Stimulated activated CD4-positive, alpha-beta T cell treated with anti-CD3 and anti-CD28 coated beads, Interleukin-12 subunit alpha, Interleukin-12 subunit beta, amount 100 ng/mL, for 4 hours (primary cell): ENCODE data around the gene ERMARD.
A peak's percentile ranks its signal among the peaks of the same experiment; 100 is the strongest.

ENCODE experiments used
- DNase-seq: peaks from one replicate; pipeline ENCODE4 v3.0.0-alpha.2; 2020

ERMARD gene

GRCh38 chr6:169751242-169752073 lies at the start of gene ERMARD, which contains the start of gene DYNLT2:
ERMARD (plus strand) TSS chr6:169751622; CDS start chr6:169751658, 36 bp downstream.
DYNLT2 (minus strand) TSS chr6:169751572; CDS start chr6:169751458, 114 bp downstream.
- peak; percentile 91 for DNase-seq

- DNase-seq, result peak; percentile 99
These were observed 49.2 kb upstream of the ERMARD start, which contains the start of the genes C6orf120 and WDR27 for GRCh38 chr6:169701954-169702839. C6orf120 (plus strand) TSS chr6:169702126; CDS start chr6:169702460, 334 bp downstream. WDR27 (minus strand) TSS chr6:169702029; CDS start chr6:169689005, 13,024 bp downstream.

DNA sequence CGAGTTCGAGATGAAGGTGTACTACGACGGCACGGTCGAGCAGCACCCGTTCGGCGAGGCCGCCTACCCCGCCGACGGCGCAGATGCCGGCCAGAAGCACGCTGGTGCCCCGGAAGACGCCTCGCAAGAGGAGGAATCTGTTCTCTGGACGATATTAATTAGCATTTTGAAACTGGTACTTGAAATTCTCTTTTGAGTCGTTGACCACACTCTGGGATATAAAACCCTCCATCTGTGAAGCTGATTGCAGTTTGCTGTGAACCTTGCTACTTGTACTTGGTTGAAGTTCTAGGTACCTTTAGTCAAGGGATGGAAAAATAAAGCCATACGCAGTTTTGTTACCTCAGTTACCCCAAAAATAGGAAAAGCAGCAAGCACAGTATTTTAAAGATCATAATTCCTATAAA lies 48.6 kb upstream of the ERMARD start:
- no peak for DNase-seq

DNA sequence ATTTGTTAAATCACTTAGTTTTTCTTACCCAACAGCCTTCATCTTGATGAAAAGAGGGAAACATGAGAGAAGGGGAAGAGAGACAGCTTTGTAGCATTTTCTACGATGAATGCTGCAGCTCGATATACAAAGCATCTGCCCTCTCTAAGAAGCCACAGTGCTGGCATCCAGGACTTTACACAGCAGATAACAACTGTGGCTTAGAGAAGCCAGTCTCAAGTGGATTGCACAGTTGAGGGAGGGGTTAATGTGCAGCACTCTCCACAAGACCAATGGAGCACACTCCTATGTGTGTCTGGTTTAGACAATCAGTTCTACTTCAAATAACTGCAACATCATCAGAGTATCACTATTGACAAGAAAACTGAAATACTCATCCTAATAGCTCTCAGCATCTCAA lies 43.6 kb upstream of the ERMARD start:
- DNase-seq, result no peak

DNA sequence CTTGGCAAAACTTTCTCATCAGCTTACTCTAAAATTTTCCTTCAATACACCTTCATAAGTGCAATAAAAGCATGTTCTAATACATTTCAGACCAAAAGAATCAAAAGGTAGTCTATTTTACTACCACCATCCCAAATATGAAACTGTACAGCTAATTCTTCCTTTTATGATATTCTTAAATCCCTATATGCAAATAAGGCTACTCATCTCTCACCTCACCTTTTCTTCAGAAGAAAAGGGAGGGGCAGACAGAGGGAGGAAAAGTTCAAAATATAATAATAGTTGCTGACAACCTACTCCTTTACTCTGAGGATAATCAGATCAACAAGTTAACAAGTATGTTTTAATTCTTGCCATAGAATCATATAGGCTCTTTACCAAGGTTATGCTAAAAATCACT lies 42.1 kb upstream of the ERMARD start:
- DNase-seq, result no peak

GRCh38 chr6:169710009-169710408 lies 41.4 kb upstream of the ERMARD start:
- no peak for DNase-seq

- no peak for DNase-seq
These were observed 37.2 kb upstream of the ERMARD start for GRCh38 chr6:169714178-169714577.

- no peak for DNase-seq
These were observed 36.8 kb upstream of the ERMARD start for GRCh38 chr6:169714595-169714994.

DNA sequence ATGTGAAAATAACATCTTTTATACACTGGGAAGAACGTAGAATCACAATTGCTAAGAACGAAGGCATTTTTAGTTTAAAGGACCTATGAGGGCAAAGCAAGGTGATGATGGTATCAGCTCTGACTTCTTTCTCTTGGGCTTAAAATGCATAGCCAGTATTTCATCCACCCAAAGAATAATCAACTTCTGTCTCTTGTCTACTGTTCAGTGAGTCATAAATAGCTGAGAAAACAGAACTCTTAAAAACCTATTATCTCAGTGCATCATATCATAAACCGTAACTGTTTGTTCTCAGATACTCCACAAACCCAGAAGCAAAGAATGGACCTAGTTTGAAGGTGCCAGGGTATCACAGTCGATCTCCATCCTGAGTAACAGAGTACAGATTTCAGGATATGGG lies 32.3 kb upstream of the ERMARD start:
- no peak for DNase-seq

GRCh38 chr6:169720207-169720855 lies 31.1 kb upstream of the ERMARD start:
- DNase-seq, result no peak

GRCh38 chr6:169722362-169723199 lies 28.8 kb upstream of the ERMARD start:
- peak; percentile 17 for DNase-seq

GRCh38 chr6:169723200-169723909 lies 28.1 kb upstream of the ERMARD start:
- DNase-seq, result peak; percentile 60

DNA sequence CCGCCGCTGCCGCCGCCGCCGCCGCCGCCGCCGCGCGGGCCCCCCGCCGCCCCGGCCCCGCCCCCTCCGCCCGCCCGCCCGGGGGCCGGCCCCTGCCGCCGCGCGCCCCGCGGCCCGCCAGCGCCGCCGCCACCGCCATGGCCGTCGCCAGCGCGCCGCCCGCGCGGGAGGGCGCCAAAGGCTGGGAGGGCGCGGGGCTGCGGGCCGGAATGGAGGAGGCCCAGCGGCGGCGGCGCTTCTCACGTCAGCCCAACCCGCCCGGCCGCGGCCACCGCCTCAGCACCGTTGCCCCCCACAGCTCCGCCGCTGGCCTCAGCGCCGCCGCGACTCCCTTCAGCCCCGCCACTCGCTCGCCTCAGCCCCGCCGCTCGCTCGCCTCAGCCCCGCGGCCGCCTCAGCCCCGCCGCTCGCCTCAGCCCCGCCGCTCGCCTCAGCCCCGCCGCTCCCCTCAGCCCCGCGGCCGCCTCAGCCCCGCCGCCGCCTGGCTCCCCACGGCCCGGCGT lies 27.4 kb upstream of the ERMARD start:
- peak; percentile 49 for DNase-seq

DNA sequence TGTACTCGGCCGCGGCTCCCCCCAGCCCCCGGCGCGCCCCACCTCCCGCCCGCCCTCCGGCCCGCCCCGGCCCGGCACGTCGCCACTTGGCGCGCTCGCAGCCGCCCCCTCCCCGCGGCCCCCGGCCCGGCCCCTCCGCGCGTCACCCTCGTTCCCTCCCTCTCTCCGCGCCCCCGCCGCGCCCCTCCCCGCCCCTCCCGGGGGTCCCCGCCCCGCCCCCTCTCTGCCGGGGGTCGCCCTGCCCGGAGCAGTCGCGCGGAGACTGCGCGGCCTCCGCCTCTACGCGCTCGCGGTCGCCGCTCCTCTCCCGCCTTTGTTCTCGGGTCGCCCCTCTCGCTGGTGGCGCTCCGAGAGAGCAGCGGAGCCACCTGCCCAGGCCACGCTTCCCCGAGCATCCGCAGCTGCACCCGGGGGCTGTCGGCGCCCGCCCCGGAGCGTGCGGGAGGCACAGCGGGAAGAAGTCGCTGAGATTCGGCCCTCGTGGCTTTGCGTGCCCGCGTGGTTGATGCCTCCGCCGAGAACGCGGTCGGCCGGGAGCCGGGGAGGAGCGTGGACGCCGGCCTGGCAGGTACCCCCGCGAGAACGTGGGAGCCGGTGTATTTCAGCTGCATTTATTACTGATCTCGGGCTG lies 26.8 kb upstream of the ERMARD start, which contains the start of gene PHF10:
Gene PHF10 (minus strand): TSS at position 7 of the 631 bp plus-strand sequence. CDS start 569 bp downstream, outside the sequence.
- DNase-seq, result peak; percentile 80

- peak; percentile 17 for DNase-seq
These were observed 26.0 kb upstream of the ERMARD start for GRCh38 chr6:169725125-169726048.

GRCh38 chr6:169726049-169726400 lies 25.4 kb upstream of the ERMARD start:
- DNase-seq, result no peak

GRCh38 chr6:169726963-169727362 lies 24.5 kb upstream of the ERMARD start:
- no peak for DNase-seq

DNA sequence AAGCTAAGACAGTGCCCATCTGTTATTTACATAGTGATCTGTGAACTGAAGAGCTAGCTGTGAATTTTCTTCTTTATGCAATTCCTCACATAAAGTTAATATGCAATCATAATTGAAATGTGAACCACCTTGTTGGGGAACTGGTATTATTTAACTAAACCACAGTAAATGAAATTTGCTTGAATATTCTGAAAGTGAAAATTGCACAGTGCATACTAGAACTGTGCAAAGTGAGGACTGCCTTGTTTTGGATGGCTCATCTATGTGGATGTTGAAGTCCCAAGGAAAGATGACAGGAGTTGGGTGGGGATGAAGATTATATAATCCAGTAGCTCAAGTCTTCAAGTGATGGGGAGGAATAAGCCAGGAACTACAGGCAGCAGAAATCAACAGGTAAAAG lies 21.5 kb upstream of the ERMARD start:
- no peak for DNase-seq
